SIG-M5 (cell line): Measurements from ENCODE around the gene STK26.
"Not testable (repeated sequence)": the region's sequence is repeated elsewhere in the genome, so short reads cannot be mapped to it uniquely, and the experiment has no call there.

Experiments used
- DNase-seq: peaks from one replicate; lab custom pipeline; 2025; lab: John Stamatoyannopoulos, UW

Gene STK26

GRCh38 chrX:132094164-132094563 is 71.1 kb downstream of the STK26 start:
- no peak for DNase-seq

- DNase-seq = not testable (repeated sequence)
These were observed 75.6 kb downstream of the STK26 start for GRCh38 chrX:132098704-132099103.

GRCh38 chrX:132101206-132101605 is 78.1 kb downstream of the STK26 start:
- DNase-seq = no peak

- DNase-seq = no peak
These were observed 78.7 kb downstream of the STK26 start for GRCh38 chrX:132101799-132102198.

GRCh38 chrX:132107291-132107690 is 84.2 kb downstream of the STK26 start:
- no peak for DNase-seq

- DNase-seq = no peak
These were observed 91.5 kb downstream of the STK26 start for GRCh38 chrX:132114607-132115006.

- no peak for DNase-seq
These were observed 92.7 kb downstream of the STK26 start for GRCh38 chrX:132115792-132116191.

GRCh38 chrX:132118358-132118757 is 95.3 kb downstream of the STK26 start:
- no peak for DNase-seq

- no peak for DNase-seq
These were observed 96.2 kb downstream of the STK26 start for GRCh38 chrX:132119283-132119682.

GRCh38 chrX:132119821-132120515 is 96.9 kb downstream of the STK26 start:
- DNase-seq = no peak

GRCh38 chrX:132120913-132121312 is 97.8 kb downstream of the STK26 start:
- no peak for DNase-seq
